Measurements from ENCODE around the gene CUEDC1. TPM values are rescaled to one million over a fixed set of nuclear protein-coding genes. Genes with fewer than 3 reads are reported as not detected.

The CUEDC1 gene
- total and polyA plus RNA-seq, 2 experiments from 2014 or later, result 11.6 to 23.3 TPM

GRCh38 chr17:57918017-57918895 lies 37.0 kb downstream of the CUEDC1 start:
- Histone ChIP-seq H3K79me2 (peaks cover 35% of the 10 kb centered on the region), H3K9me3 (ENCODE audit: low read depth) (no peaks in the 10 kb centered on the region), H3K4me1 (ENCODE audit: insufficient read depth) (peaks cover 48% of the 10 kb centered on the region), H2AFZ (no peak overlapping the region), H4K20me1 (ENCODE audit: insufficient read depth, poor library complexity, severe bottlenecking) (peaks cover 3% of the 10 kb centered on the region), H3K27me3 (no peaks in the 10 kb centered on the region), H3K9me2 (replicated peaks; ENCODE audit: insufficient read depth) (no peaks in the 10 kb centered on the region), H3K36me3 (replicated peaks; ENCODE audit: insufficient read depth, low read depth) (no peaks in the 10 kb centered on the region), H3K4me2 (no peak overlapping the region), H3K27ac (no peak overlapping the region), H3K4me3 (no peak overlapping the region)
- 66% methylated on average over 5 of the region's 5 CpGs for WGBS (ENCODE audit: low lambda C conversion rate, missing lambda C conversion rate)
- TF ChIP-seq, protein P1, sequence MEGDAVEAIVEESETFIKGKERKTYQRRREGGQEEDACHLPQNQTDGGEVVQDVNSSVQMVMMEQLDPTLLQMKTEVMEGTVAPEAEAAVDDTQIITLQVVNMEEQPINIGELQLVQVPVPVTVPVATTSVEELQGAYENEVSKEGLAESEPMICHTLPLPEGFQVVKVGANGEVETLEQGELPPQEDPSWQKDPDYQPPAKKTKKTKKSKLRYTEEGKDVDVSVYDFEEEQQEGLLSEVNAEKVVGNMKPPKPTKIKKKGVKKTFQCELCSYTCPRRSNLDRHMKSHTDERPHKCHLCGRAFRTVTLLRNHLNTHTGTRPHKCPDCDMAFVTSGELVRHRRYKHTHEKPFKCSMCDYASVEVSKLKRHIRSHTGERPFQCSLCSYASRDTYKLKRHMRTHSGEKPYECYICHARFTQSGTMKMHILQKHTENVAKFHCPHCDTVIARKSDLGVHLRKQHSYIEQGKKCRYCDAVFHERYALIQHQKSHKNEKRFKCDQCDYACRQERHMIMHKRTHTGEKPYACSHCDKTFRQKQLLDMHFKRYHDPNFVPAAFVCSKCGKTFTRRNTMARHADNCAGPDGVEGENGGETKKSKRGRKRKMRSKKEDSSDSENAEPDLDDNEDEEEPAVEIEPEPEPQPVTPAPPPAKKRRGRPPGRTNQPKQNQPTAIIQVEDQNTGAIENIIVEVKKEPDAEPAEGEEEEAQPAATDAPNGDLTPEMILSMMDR (IDR thresholded peaks at IDR 0.05; ENCODE audit: poor library complexity), result no peak
- no peak for TF ChIP-seq EZH2phosphoT487 (IDR thresholded peaks at IDR 0.05; ENCODE audit: low read depth, severe bottlenecking, unreplicated experiment)
- no peak for TF ChIP-seq EZH2 (IDR thresholded peaks at IDR 0.05; ENCODE audit: borderline replicate concordance)
- no peak for DNase-seq (ENCODE audit: low spot score)

DNA sequence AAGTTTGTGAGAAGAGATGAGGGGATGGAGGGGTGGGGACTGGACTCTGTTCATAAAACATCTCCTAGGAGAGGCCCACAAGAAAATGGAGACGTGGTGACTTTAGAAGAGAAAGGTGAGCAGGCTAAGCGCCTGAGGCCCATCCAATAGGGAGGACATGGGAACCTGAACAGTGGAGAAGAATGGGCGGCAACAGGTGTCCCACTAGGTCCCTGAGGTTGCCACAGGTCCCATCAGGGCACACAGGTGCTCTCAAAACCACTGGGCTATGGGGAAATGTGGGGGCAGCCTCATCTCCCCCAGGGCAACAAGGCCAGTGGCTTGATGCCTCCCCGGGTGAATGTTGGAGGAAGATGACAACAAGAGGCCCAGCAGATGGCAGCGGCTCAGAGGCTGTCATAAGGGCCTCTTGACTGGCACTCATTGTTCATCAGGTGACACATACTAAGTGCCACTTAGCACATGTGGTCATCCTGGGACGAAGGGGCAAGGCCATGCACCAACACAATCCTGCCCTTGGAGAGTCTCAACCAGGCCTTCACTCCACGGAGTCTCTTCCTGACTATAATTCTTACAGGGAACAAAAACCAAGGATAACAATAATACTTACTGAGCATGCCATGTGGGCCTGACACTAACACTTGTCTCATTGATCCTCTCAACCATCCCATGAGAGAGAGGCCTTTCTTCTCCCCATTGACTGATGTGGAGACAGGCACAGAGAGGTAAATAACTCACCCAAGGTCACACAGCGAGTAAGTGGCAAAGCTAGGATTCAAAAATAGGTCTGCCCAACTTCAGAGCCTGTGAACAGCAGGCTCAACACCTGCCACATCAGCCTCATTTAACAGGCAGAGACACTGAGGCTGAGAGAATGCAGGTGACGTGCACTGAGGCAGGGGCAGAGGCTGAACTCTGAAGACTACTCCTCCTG lies 38.0 kb downstream of the CUEDC1 start:
- Histone ChIP-seq H3K4me3 (no peak overlapping the region), H4K20me1 (ENCODE audit: insufficient read depth, poor library complexity, severe bottlenecking) (peaks cover 3% of the 10 kb centered on the region), H3K9me2 (replicated peaks; ENCODE audit: insufficient read depth) (no peaks in the 10 kb centered on the region), H3K4me2 (no peak overlapping the region), H3K4me1 (ENCODE audit: insufficient read depth) (peaks cover 45% of the 10 kb centered on the region), H3K36me3 (replicated peaks; ENCODE audit: insufficient read depth, low read depth) (no peaks in the 10 kb centered on the region), H2AFZ (no peak overlapping the region), H3K27ac (peak overlapping the region; percentile 43), H3K27me3 (no peaks in the 10 kb centered on the region), H3K79me2 (peaks cover 31% of the 10 kb centered on the region), H3K9me3 (ENCODE audit: low read depth) (no peaks in the 10 kb centered on the region)
- TF ChIP-seq EZH2 (IDR thresholded peaks at IDR 0.05; ENCODE audit: borderline replicate concordance), result no peak
- no peak for TF ChIP-seq EZH2phosphoT487 (IDR thresholded peaks at IDR 0.05; ENCODE audit: low read depth, severe bottlenecking, unreplicated experiment)
- TF ChIP-seq, protein P1 (IDR thresholded peaks at IDR 0.05; ENCODE audit: poor library complexity), result no peak
- no peak for DNase-seq (ENCODE audit: low spot score)
- WGBS (ENCODE audit: low lambda C conversion rate, missing lambda C conversion rate), result 92% methylated on average over 9 of the region's 9 CpGs

- 65% methylated on average over 17 of the region's 19 CpGs for WGBS (ENCODE audit: low lambda C conversion rate, missing lambda C conversion rate)
- no peaks in the 10 kb centered on the region for H3K9me3 ChIP-seq (ENCODE audit: low read depth)
- H4K20me1 ChIP-seq (ENCODE audit: insufficient read depth, poor library complexity, severe bottlenecking), result no peaks in the 10 kb centered on the region
- H3K27ac ChIP-seq, result peak overlapping the region; percentile 43
- no peak overlapping the region for H2AFZ ChIP-seq
- no peaks in the 10 kb centered on the region for H3K27me3 ChIP-seq
- H3K79me2 ChIP-seq, result peaks cover 25% of the 10 kb centered on the region
- no peak for TF ChIP-seq EZH2phosphoT487 (IDR thresholded peaks at IDR 0.05; ENCODE audit: low read depth, severe bottlenecking, unreplicated experiment)
- H3K4me2 ChIP-seq, result peak overlapping the region; percentile 12
- peaks cover 36% of the 10 kb centered on the region for H3K4me1 ChIP-seq (ENCODE audit: insufficient read depth)
- H3K36me3 ChIP-seq (replicated peaks; ENCODE audit: insufficient read depth, low read depth), result no peaks in the 10 kb centered on the region
- H3K4me3 ChIP-seq, result no peak overlapping the region
- no peaks in the 10 kb centered on the region for H3K9me2 ChIP-seq (replicated peaks; ENCODE audit: insufficient read depth)
- no peak for DNase-seq (ENCODE audit: low spot score)
These were observed 39.0 kb downstream of the CUEDC1 start for GRCh38 chr17:57915985-57916757.

Measured in hepatocyte (in vitro differentiated cells).